Epidermal melanocyte (primary cell): ENCODE data around the gene PTPRD.

Experiments used
- DNase-seq: peaks from one replicate; pipeline ENCODE4 v3.0.0; 2011; ENCODE audit warnings: low spot score; ENCODE audit not compliant: insufficient read length

Gene PTPRD

GRCh38 chr9:8872802-8873201, 1740.0 kb downstream of the PTPRD start:
- no peak for DNase-seq

GRCh38 chr9:8871796-8872445, 1740.9 kb downstream of the PTPRD start:
- DNase-seq, result no peak

DNA sequence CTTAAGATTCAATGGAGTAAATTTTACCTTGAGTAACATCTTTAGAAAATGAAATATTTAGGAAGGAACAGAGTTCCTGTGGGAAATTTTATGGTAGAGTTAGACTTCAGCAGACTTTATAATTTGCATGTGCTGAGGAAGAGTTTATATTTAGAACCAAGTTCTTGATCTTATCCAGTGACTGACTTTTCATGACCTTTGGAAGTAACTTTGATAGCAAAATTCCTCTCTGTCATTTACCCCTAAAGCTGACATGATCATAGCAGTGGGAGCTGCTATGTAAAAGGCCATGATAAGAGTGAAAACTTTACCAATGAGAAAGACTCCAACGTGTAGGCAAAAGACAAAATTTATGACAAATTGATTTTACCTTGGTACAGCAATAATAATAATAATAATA, 1741.4 kb downstream of the PTPRD start:
- no peak for DNase-seq

DNA sequence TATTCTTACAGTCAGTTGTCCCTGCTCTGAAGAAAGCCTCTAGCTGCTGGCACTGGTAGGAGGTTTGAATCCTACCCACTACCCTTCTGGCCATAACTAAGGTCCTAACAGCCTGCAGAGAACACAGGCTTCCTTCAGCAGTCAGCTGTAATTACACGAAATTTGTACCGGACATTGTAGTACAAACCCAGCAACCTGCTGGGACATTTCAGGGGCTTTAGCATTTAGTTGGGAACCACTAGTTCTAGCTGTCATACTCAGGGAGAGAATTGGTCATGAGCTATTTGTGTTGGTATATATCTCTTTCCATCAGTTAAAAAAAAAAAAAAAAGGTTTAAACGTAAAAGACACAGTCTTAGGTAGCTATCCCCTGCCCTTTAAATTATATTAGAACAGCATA, 1743.0 kb downstream of the PTPRD start:
- no peak for DNase-seq

- DNase-seq, result no peak
These were observed 1744.2 kb downstream of the PTPRD start for GRCh38 chr9:8868632-8869031.

GRCh38 chr9:8867148-8867547, 1745.7 kb downstream of the PTPRD start:
- DNase-seq, result no peak

GRCh38 chr9:8864545-8864896, 1748.3 kb downstream of the PTPRD start:
- DNase-seq, result no peak

- no peak for DNase-seq
These were observed 1748.8 kb downstream of the PTPRD start for GRCh38 chr9:8863886-8864544.

DNA sequence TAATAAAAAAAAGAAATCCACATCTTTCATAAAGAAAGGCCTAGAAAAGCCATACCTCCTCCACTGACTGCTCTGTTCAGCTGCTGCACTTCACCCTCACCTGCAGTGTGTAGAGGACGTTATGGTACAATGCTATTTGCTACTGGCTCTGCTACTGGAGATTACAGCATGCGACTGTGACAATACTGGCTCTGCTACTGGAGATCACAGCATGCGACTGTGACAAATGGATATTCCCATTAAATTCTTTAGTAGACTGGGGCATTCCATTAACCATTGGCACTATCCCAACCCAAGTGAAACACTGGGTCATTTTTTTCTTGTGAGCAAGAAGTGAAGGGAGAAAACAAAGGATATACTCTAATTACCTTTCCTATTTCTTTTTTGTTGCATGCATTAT, 1749.7 kb downstream of the PTPRD start:
- DNase-seq, result no peak

DNA sequence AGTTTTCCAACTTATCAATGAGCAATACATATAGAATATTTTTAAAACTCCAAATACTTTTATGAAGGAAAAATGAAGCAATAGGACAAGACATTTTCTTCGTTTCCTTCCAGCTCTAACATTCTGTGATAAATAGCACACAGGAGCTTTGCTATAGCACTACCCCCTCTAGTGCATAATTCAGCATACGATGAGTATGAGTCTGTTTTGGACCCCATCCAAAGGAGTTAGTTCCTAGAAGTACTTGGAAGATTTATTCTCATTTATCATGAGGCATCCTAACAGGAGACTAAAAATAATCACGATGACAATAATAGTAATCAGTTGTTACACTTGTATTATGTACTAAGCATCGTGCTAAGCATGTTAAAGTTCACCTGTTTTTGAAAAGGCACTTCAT, 1751.9 kb downstream of the PTPRD start:
- DNase-seq, result no peak

- no peak for DNase-seq
These were observed 1752.7 kb downstream of the PTPRD start for GRCh38 chr9:8860086-8860485.

- DNase-seq, result no peak
These were observed 1753.4 kb downstream of the PTPRD start for GRCh38 chr9:8859416-8859815.

DNA sequence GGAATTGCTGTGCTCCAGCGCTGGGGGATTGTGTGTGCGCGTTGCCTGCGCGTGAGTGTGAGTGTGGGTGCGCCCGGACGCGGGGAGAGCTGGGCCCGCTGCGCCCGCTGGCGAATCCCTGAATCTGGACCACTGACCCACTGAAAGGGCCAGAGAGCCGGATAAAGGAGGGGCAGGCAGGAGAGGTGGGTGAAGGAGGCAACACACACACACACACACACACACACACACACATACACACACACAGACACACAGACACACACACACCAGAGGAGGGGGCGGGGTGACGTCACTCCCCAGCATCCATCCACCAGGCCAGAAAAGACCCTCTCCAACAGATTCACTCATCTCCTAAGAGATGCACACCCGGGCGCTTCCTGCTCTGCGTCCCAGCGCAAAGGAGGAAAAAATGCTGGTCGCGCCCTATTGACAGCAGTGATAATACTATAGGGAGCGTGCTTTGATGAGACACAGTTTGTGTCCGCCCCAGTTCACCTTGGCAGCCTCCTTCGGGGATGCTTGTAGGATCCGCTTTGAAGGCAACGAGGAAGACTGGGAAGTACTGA, 1754.1 kb downstream of the PTPRD start:
- no peak for DNase-seq

- no peak for DNase-seq
These were observed 1754.7 kb downstream of the PTPRD start for GRCh38 chr9:8857926-8858595.

DNA sequence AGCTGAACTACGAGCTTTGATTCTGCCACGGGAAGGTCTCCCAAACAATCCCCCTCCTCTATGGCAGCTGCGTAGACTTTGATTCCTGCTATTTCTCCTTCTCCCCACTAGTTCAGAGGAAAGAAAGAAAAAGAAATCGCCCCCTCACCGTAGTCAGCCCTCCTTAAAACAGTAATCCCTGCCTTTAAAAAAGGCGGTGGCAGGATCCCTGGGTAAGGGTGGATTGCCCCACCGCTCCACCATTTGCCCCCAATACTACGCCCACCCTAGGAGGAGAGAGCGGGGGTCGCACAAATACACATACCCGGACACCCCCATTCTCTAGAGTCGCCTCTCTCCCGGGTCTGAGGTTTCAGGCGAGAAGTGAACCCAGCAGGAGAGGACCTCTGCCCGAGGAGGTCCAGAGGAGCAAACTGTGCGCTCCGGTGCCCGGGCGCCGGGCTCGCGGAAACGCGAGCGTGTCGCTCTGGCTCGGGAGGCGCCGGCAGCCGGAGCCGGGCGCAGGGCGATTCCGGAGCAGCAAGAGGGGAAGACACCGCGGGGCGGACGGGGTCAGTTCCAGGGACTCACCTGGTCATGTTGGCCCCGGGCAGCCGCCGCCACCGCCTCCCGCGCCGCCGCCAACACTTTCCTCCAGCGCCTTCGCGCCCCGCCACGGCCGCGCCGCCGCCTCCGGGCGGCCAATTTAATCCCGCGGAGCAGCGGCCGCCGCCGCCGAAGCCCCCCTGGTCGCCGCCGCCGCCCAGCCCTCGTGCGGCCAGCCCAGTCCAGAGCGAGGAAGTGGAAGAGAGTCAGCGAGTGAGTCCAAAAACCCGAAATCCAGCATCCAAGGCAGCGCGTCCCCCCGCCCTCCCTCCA, 1755.5 kb downstream of the PTPRD start:
- DNase-seq, result no peak

DNA sequence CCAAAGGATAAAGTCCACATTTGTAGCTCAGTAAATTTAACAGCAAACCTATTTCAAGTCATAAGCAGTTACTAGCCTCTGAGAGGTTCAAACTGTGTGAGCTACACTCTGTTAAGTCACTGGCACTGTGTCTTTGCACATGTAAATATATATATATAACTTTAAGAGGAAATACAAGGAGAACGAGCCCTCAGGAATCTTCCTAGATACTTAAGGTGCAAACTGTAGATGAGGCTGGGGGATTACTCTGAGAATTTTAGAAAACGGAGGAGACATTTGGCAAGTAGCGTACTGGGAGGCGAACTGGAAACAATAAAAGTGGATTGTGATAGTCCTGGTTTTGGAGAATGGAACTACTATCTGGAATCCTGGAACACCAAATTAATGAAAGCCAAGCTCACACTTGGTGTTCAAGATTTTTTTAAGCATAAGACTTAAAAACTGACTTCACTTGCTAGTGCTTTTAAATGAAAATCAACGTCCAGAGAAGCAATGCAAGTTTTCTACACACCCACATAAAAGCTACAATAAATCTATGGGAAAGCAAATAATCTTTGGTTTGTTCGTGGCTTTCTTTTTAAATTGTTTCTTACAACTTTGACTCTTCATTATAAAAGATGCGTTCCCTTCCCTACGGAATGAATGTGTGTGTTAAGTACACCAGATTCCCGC, 1756.3 kb downstream of the PTPRD start:
- no peak for DNase-seq

GRCh38 chr9:8855046-8855445, 1757.8 kb downstream of the PTPRD start:
- no peak for DNase-seq

DNA sequence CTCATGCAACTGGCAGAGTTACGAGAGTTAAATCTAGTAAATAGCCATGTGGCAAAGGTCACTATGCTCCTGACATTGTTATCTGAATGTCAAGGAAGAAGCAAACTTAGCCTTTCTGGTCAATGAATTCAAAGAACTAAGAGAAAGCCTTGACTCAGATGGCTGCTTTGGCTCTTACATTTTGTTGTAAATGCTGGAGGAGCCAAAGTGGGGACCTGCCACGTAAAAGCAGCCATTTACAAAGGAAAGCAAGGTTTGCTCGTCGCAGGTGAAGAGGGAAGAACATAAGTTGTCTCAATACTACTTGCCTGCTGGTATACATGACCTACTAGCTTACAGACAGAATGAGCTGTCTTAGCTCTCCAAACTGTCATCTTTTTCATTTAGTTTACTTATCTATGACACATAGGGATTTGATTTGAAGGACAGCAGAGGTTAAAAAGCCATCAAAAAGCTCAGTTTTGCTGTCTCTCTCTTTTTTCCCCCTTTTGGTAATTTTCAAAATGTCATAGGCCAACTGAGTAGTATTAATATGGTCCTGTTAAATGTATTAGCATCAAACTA, 1760.4 kb downstream of the PTPRD start:
- no peak for DNase-seq

- no peak for DNase-seq
These were observed 1761.9 kb downstream of the PTPRD start for GRCh38 chr9:8850914-8851313.

- no peak for DNase-seq
These were observed 1767.0 kb downstream of the PTPRD start for GRCh38 chr9:8845808-8846207.

- no peak for DNase-seq
These were observed 1767.4 kb downstream of the PTPRD start for GRCh38 chr9:8845376-8845775.
